GM20000 (cell line): ENCODE data around the gene FGD5.

Experiments used
- DNase-seq: peaks from one replicate; pipeline ENCODE4 v3.0.0; 2012; ENCODE audit warnings: low spot score
- TF ChIP-seq, protein P1 (sequence below): IDR thresholded peaks from 2 replicates; pipeline ENCODE4 v1.5.1; 2012; ENCODE audit warnings: mild to moderate bottlenecking, control low read depth; ENCODE audit errors: extremely low read depth, missing control alignments

FGD5 gene

DNA sequence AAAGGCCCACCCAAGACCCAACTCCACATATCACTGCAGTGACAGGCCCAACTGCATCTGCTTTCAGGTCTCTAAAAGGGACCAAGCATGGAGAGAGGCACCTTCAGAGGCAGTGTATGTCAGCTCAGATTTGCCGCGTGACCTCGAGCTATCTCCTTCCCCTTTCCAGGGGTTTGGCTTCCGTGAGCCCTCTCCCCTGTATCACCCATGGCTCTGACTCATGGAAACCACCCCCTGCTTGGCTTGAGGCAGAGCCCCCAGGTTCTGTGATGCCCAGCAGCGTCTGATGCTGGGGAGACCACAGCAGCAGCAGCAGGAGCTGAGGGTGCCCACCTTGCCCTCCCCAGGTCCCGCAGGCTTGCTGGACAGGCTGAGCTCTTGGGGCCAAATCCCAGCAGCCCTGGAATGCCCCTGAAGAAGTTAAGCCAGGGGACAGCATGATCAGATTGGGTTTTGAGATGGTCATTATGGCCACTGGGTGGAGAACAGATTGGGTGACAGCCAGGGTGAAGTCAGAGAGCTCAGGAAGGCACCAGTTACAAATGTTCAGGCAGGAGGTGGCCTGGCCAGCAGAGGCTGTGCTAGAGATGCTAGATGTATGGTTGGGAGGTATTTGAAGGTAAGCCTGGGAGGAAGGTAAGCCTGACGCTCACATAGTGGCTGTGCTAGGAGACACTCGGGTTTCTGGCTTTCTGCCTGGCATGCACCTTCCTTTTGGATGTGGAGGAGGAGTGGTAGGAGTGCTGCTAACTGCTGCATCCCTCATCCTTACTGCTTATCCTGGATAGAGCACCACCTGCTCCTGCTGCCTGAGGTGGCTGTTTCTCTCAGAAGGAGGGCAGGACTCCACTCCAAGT is 42.9 kb downstream of the FGD5 start:
- DNase-seq = no peak
- TF ChIP-seq, protein P1, sequence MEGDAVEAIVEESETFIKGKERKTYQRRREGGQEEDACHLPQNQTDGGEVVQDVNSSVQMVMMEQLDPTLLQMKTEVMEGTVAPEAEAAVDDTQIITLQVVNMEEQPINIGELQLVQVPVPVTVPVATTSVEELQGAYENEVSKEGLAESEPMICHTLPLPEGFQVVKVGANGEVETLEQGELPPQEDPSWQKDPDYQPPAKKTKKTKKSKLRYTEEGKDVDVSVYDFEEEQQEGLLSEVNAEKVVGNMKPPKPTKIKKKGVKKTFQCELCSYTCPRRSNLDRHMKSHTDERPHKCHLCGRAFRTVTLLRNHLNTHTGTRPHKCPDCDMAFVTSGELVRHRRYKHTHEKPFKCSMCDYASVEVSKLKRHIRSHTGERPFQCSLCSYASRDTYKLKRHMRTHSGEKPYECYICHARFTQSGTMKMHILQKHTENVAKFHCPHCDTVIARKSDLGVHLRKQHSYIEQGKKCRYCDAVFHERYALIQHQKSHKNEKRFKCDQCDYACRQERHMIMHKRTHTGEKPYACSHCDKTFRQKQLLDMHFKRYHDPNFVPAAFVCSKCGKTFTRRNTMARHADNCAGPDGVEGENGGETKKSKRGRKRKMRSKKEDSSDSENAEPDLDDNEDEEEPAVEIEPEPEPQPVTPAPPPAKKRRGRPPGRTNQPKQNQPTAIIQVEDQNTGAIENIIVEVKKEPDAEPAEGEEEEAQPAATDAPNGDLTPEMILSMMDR = no peak

- TF ChIP-seq, protein P1 = no peak
- no peak for DNase-seq
Observed at GRCh38 chr3:14862303-14862660, 43.5 kb downstream of the FGD5 start.

DNA sequence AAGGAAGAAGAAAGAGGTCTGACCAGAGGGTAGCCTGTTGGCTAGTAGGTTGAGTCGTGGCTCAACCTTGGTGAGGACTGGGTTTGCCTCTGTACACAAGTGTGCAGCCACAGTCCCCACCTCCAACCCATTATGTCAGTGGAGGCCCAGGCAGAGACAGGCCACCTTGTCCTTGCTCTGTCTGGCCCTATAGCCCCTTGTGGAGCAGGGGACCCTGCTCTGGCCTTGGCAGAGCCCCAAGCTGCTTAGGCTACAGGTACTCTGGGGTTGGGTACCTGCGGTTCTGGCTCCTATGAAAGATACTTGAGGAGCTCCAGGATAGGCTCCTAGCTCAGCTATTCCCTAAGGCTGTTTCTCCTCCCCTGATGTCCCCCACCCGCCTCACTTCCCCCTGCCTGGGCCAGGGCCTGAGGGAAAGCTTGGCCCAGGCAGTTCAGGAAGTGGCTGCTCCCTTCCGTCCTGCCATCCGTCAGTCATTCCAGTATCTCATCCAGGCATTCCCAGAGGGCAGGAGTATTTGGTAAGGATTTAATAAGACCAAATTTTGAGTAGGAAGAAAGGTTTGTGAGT is 44.0 kb downstream of the FGD5 start:
- TF ChIP-seq, protein P1 = no peak
- no peak for DNase-seq

DNA sequence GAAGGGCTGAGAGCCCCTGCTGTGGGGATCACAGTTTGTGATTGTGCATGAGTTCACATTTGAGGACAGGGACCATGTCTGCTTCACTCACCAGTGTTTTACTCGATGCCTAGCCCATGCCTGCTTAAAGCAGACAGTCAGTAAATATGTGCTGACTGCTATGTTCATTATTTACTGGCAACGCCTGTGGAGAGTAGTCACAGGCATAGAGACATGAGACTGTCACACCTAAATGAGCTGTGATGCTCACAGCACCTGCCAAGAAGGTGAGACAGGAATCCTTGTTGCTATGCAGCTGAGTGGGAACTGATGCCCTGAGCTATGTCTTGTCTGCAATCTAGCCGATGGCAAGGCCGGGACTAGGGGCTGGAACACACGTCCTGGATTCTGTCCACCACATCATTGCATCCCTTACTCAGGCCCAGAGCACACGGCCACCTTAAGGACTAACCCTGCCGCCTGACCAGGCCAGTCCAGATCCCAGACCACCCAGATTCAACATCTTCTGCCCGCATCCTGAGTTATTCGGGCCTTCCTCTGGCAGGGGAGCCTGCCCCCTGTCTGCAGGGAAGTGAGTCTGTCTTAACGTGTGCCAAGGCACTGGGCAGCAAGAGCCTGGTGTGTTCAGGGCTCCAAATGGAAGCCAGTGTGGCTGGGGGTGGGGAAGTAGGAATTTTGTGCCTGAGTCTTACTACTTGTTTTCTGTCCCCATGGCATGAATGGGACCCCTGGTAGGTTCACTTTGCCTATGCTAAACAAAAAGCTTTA is 44.8 kb downstream of the FGD5 start:
- DNase-seq = no peak
- TF ChIP-seq, protein P1 = no peak

- TF ChIP-seq, protein P1 = no peak
- DNase-seq = no peak
Observed at GRCh38 chr3:14864131-14864530, 45.4 kb downstream of the FGD5 start.

- TF ChIP-seq, protein P1 = no peak
- DNase-seq = no peak
Observed at GRCh38 chr3:14866627-14867026, 47.9 kb downstream of the FGD5 start.
